SU-DHL-6 (cell line): ENCODE measurements around the gene KMT2E.
"Not testable (repeated sequence)": the region's sequence is repeated elsewhere in the genome, so short reads cannot be mapped to it uniquely, and the experiment has no call there.

ENCODE experiments used
- CTCF ChIP-seq: fragments of 200-600 bp; sonication (generic); IDR thresholded peaks from one replicate; pipeline ENCODE4 v1.5.1; 2017; ENCODE audit warnings: antibody characterized with exemption, mild to moderate bottlenecking, low read length, moderate library complexity; ENCODE audit not compliant: insufficient read depth, poor library complexity, severe bottlenecking
- EZH2phosphoT487 ChIP-seq: fragments of 200-600 bp; sonication (generic), shearing (Covaris generic); conservative IDR thresholded peaks from 2 replicates; pipeline ENCODE4 v1.6.1; 2018; ENCODE audit warnings: mild to moderate bottlenecking, antibody characterized with exemption, low read length, moderate library complexity, mixed read lengths

DNA sequence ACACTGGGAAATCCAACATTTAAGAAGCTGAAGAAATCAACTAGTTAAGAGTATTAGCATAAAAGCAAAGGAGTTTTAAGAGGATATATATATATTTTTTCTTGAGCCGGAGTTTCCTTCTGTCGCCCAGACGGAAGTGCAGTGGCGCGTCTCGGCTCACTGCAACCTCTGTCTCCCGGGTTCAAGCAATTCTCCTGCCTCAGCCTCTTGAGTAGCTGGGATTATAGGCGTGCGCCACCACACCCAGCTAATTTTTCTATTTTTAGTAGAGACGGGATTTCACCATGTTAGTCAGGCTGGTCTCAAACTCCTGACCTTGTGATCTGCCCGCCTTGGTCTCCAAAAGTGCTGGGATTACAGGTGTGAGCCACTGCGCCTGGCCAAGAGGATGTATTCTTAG, 8.5 kb upstream of the KMT2E start:
- not testable (repeated sequence) for TF ChIP-seq CTCF, EZH2phosphoT487
